ENCODE measurements around the gene U2AF2.

DNA sequence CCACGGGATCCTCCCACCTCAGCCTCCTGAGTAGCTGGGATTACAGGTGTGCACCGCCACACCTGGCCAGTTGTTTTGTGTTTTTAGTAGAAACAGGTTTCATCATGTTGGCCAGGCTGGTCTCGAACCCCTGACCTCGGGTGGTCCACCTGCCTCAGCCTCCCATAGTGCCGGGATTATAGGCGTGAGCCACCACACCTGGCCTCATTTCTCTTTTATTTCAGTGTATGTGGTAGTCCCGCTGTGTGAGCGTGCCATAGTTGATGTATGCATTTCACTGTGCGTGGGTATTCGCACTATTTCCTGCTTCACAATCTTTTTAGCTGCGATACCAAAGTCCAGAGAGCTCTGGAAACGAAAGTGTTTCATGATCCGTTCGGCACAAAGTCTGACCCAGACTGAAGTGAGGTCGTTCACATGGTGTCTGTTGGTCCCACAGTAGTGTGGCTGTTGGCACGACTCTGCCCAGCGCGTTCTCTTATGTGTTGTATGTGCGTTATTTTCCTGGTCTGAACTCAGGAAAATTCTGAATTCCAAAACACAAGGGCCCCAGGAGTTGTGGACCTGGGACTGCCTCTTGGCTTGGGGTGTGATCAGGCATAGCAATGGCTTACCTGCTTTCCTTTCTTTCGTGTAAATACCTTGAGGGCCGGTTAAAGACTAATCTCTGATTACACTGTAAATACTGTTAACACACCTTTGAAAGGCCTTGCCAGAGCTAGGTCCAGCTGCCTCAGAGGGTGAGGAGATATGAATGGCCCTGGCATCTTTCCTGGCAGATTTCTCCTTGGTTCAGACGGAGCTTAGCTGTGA, 28.8 kb downstream of the U2AF2 start:
- TF ChIP-seq, protein P1, sequence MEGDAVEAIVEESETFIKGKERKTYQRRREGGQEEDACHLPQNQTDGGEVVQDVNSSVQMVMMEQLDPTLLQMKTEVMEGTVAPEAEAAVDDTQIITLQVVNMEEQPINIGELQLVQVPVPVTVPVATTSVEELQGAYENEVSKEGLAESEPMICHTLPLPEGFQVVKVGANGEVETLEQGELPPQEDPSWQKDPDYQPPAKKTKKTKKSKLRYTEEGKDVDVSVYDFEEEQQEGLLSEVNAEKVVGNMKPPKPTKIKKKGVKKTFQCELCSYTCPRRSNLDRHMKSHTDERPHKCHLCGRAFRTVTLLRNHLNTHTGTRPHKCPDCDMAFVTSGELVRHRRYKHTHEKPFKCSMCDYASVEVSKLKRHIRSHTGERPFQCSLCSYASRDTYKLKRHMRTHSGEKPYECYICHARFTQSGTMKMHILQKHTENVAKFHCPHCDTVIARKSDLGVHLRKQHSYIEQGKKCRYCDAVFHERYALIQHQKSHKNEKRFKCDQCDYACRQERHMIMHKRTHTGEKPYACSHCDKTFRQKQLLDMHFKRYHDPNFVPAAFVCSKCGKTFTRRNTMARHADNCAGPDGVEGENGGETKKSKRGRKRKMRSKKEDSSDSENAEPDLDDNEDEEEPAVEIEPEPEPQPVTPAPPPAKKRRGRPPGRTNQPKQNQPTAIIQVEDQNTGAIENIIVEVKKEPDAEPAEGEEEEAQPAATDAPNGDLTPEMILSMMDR (IDR thresholded peaks at IDR 0.05; ENCODE audit: low read depth, low read length) = no peak
- TF ChIP-seq EZH2phosphoT487 (IDR thresholded peaks at IDR 0.05; ENCODE audit: low read depth) = no peak

All from OCI-LY3 (cell line).